ENCODE results near the gene SIDT1. TPM values are rescaled to one million over a fixed set of nuclear protein-coding genes. Genes with fewer than 3 reads are reported as not detected.

Gene SIDT1
- total RNA-seq, 1 donor from 2014 or later: 16.8 TPM

Other genes starting within 250 kb of the SIDT1 start
- 8.8 TPM for gene CFAP44, start 91.1 kb upstream of the SIDT1 start, total RNA-seq
- gene SPICE1, start 17.4 kb upstream of the SIDT1 start, total RNA-seq: 21.9 TPM
- 18.6 TPM for gene USF3, start 164.1 kb downstream of the SIDT1 start, total RNA-seq
- 78.6 TPM for gene NAA50, start 213.7 kb downstream of the SIDT1 start, total RNA-seq
- 81.5 TPM for gene ATP6V1A, start 214.5 kb downstream of the SIDT1 start, total RNA-seq

All from mucosa of gallbladder (tissue), 1 donor.